GM12878 (cell line): Measurements from ENCODE around the gene TTC39C. TPM values are rescaled to one million over a fixed set of nuclear protein-coding genes. Genes with fewer than 3 reads are reported as not detected.

ENCODE experiments used
- ATAC-seq: fragments of 200-7000 bp; cut with Tn5 transposase; 3 replicates; pipeline ENCODE4 v1.9.1; 2020; ENCODE audit warnings: mild to moderate bottlenecking, moderate library complexity
- BruUV-seq: library from RNA; stranded (reverse); fragments of 400-500 nt; replicated peaks from 2 replicates; lab custom pipeline; 2021; lab: Mats Ljungman, UMichigan
- CTCF ChIA-PET: fragments of 300-600 bp; sonication (Branson Sonifier 250); formaldehyde crosslinking; extraction: SDS; loops from one replicate; lab custom pipeline; 2021; ENCODE audit warnings: inconsistent platforms; lab: Yijun Ruan, JAX
- POLR2A ChIA-PET: fragments of 350-600 bp; formaldehyde crosslinking; extraction: SDS; loops from one replicate; lab custom pipeline; 2021; ENCODE audit warnings: inconsistent platforms; lab: Charles Lee
- RAD21 ChIA-PET: fragments of 300-600 bp; sonication (Branson Sonifier 250); formaldehyde crosslinking; loops from one replicate; lab custom pipeline; 2023; ENCODE audit warnings: antibody characterized with exemption; ENCODE audit not compliant: unreplicated experiment; lab: Charles Lee
- SMC1A ChIA-PET: fragments of 300-600 bp; sonication (Branson Sonifier 250); formaldehyde crosslinking; loops from one replicate; lab custom pipeline; 2023; ENCODE audit not compliant: unreplicated experiment, uncharacterized antibody; lab: Charles Lee
- DNase-seq: peaks from one replicate; pipeline ENCODE4 v3.0.0-alpha.2; 2011; ENCODE audit warnings: low read depth, low spot score
- FAIRE-seq: peaks from 3 replicates; lab custom pipeline; 2011; peaks lifted over from hg19 to GRCh38; lab: Jason Lieb, UNC
- H2AFZ ChIP-seq: 2 replicates; pipeline ENCODE4 v1.6.0; 2011; ENCODE audit warnings: low read depth, low read length, control low read depth; ENCODE audit not compliant: control insufficient read depth
- H3K27ac ChIP-seq: 2 replicates; pipeline ENCODE4 v1.5.1; 2011; ENCODE audit warnings: control low read depth; ENCODE audit not compliant: control insufficient read depth, insufficient read depth
- H3K27me3 ChIP-seq, 2 experiments: replicated peaks in 1 of 2; 2 replicates each; pipeline versions ENCODE4 v1.6.0 to v1.6.1; 2011; ENCODE audit warnings: low read length in 1 of 2; ENCODE audit not compliant: control insufficient read depth in 2 of 2, insufficient read depth in 2 of 2
- H3K36me3 ChIP-seq, 2 experiments: 2 replicates each; pipeline ENCODE4 v1.5.1; 2011; ENCODE audit warnings: low read length in 1 of 2; ENCODE audit not compliant: control insufficient read depth in 2 of 2, insufficient read depth in 2 of 2
- H3K4me1 ChIP-seq: 2 replicates; pipeline ENCODE4 v1.6.1; 2011; ENCODE audit warnings: mild to moderate bottlenecking, low read length, moderate library complexity, mixed read lengths; ENCODE audit not compliant: control insufficient read depth, insufficient read depth
- H3K4me2 ChIP-seq: 2 replicates; pipeline ENCODE4 v1.6.0; 2011; ENCODE audit warnings: control low read depth; ENCODE audit not compliant: control insufficient read depth, insufficient read depth
- H3K4me3 ChIP-seq: fragments of 200-600 bp; sonication (generic); 2 replicates; pipeline ENCODE4 v1.5.1; 2016
- H3K79me2 ChIP-seq: 2 replicates; pipeline ENCODE4 v1.6.0; 2011; ENCODE audit warnings: low read length; ENCODE audit not compliant: control insufficient read depth, insufficient read depth
- H3K9ac ChIP-seq: 2 replicates; pipeline ENCODE4 v1.8.0; 2011; ENCODE audit warnings: low read length, control low read depth, mixed read lengths; ENCODE audit not compliant: control insufficient read depth, insufficient read depth
- H3K9me3 ChIP-seq: replicated peaks from 3 replicates; pipeline ENCODE4 v1.5.1; 2011; ENCODE audit warnings: mild to moderate bottlenecking, low read length; ENCODE audit not compliant: control insufficient read depth, insufficient read depth
- H4K20me1 ChIP-seq: 2 replicates; pipeline ENCODE4 v1.6.0; 2011; ENCODE audit not compliant: control insufficient read depth, insufficient read depth
- BACH1 ChIP-seq: fragments of 450-650 bp; IDR thresholded peaks from 2 replicates; pipeline ENCODE4 v1.6.1; 2017; ENCODE audit warnings: mild to moderate bottlenecking, borderline replicate concordance
- CHD2 ChIP-seq: IDR thresholded peaks from 2 replicates; pipeline ENCODE4 v1.6.1; 2011; ENCODE audit warnings: low read depth, low read length, improper control_type of control experiment, borderline replicate concordance
- MXI1 ChIP-seq: fragments of 150-350 bp; IDR thresholded peaks from 2 replicates; pipeline ENCODE4 v1.6.1; 2011; ENCODE audit warnings: low read depth, mild to moderate bottlenecking, inconsistent platforms, low read length, improper control_type of control experiment
- NFYA ChIP-seq: IDR thresholded peaks from 2 replicates; pipeline ENCODE4 v1.6.1; 2011; ENCODE audit warnings: low read depth, mild to moderate bottlenecking, low read length, improper control_type of control experiment, borderline replicate concordance
- PBX3 ChIP-seq: IDR thresholded peaks from 2 replicates; pipeline ENCODE4 v1.6.1; 2011; ENCODE audit warnings: mild to moderate bottlenecking, low read depth, low read length, moderate library complexity; ENCODE audit not compliant: insufficient replicate concordance
- RAD51 ChIP-seq: fragments of 450-650 bp; IDR thresholded peaks from 2 replicates; pipeline ENCODE4 v1.6.1; 2016; ENCODE audit warnings: moderate library complexity, mild to moderate bottlenecking, inconsistent platforms
- SMAD5 ChIP-seq: IDR thresholded peaks from 2 replicates; pipeline ENCODE4 v1.6.1; 2016; ENCODE audit warnings: antibody characterized with exemption, low read depth
- SMARCA5 ChIP-seq: fragments of 450-650 bp; IDR thresholded peaks from 2 replicates; pipeline ENCODE4 v1.6.1; 2017; ENCODE audit warnings: mild to moderate bottlenecking
- STAT3 ChIP-seq: IDR thresholded peaks from 2 replicates; pipeline ENCODE4 v1.6.1; 2011; ENCODE audit warnings: low read depth, low read length, improper control_type of control experiment
- TCF3 ChIP-seq: IDR thresholded peaks from 2 replicates; pipeline ENCODE4 v1.6.1; 2012; ENCODE audit warnings: low read depth, mild to moderate bottlenecking, low read length, borderline replicate concordance; ENCODE audit not compliant: insufficient read depth
- ZNF384 ChIP-seq: IDR thresholded peaks from 2 replicates; pipeline ENCODE4 v1.6.1; 2012; ENCODE audit warnings: low read depth, mild to moderate bottlenecking, low read length, improper control_type of control experiment, borderline replicate concordance
- ZZZ3 ChIP-seq: IDR thresholded peaks from 2 replicates; pipeline ENCODE4 v1.6.1; 2011; ENCODE audit warnings: low read depth; ENCODE audit not compliant: control insufficient read depth, insufficient read length
- WGBS: methylation state at CpG from one replicate; pipeline ENCODE4 v1.1.6; 2016; ENCODE audit warnings: low lambda C conversion rate; ENCODE audit not compliant: insufficient replicate concordance, insufficient coverage; ENCODE audit errors: missing lambda C conversion rate; 5-methylcytosine and 5-hydroxymethylcytosine counted together
- in situ Hi-C: fragments of 300-500 bp; cut with MboI; formaldehyde crosslinking; loops from 9 replicates; pipeline ENCODE4 v1.14.3; 2018; ENCODE audit warnings: mixed read lengths
- intact Hi-C: fragments of 100-400 bp; cut with micrococcal nuclease; formaldehyde crosslinking; loops from one replicate; pipeline ENCODE4 v1.14.2; 2022; ENCODE audit not compliant: unreplicated experiment
- polyA plus RNA-seq, 11 experiments: library from polyadenylated mRNA; depleted of rRNA in 4 of 11; unstranded in 6 of 11; stranded (reverse) in 5 of 11; fragments of >200 nt; fragmentation: Nextera tagmentation in 4 of 11; fragmentation: Illumina TruSeq in 1 of 11; extraction: Ambion mirVana in 4 of 11; extraction: Trizol in 1 of 11; gene quantifications; 1 replicate in 1 of 11; 2 replicates in 10 of 11; pipeline versions ENCODE4 v1.2.1 to v1.2.3, GENCODE V29; 2011 to 2016; ENCODE audit warnings: inconsistent platforms in 2 of 11, missing spikeins in 2 of 11, low read depth in 1 of 11
- total RNA-seq, 4 experiments: library from RNA; depleted of rRNA in 3 of 4; stranded (reverse); fragments of >200 nt in 3 of 4; fragmentation: Illumina TruSeq in 1 of 4; extraction: Trizol in 1 of 4; gene quantifications; 2 replicates each; pipeline versions ENCODE4 v1.2.1 to v1.2.3, GENCODE V29; 2013 to 2021
- TF ChIP-seq, protein P1 (sequence below): fragments of 150-350 bp; IDR thresholded peaks from 2 replicates; pipeline ENCODE4 v1.6.1; 2016; ENCODE audit warnings: low read depth, low read length
- TF ChIP-seq, protein P2 (sequence below): fragments of 450-650 bp; IDR thresholded peaks from 2 replicates; pipeline ENCODE4 v1.6.1; 2017; ENCODE audit warnings: mild to moderate bottlenecking, low read depth, inconsistent platforms; ENCODE audit not compliant: poor library complexity, severe bottlenecking
- TF ChIP-seq, protein P3 (sequence below): fragments of 450-650 bp; conservative IDR thresholded peaks from 2 replicates; pipeline ENCODE4 v1.6.1; 2017; ENCODE audit warnings: mild to moderate bottlenecking, moderate library complexity

Gene TTC39C
- total and polyA plus RNA-seq, 10 of the 15 experiments (the other 5 are each of a cell fraction or from before 2014, with no cell fraction given), result 21.1 to 91.0 (median 64.8) TPM

DNA sequence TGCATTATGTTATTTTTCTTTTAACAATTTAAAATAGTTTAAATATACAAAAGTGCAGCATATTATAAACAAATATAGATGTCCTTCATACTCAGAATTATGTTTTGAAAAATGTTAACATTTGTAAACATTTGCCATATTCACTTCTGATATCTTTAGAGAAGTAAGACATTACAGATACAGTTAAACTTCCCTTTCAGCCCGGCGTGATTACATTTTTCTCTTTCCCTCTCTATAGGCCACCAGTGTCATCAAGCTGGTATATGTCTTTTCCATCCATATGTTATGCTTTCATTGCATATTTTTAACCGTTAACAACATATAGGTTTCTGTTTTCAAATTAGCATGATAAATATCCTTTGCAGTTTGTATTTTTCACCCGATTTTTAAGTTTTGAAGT is 27.1 kb downstream of the TTC39C start:
- TF ChIP-seq CHD2, result no peak
- TF ChIP-seq, protein P1, sequence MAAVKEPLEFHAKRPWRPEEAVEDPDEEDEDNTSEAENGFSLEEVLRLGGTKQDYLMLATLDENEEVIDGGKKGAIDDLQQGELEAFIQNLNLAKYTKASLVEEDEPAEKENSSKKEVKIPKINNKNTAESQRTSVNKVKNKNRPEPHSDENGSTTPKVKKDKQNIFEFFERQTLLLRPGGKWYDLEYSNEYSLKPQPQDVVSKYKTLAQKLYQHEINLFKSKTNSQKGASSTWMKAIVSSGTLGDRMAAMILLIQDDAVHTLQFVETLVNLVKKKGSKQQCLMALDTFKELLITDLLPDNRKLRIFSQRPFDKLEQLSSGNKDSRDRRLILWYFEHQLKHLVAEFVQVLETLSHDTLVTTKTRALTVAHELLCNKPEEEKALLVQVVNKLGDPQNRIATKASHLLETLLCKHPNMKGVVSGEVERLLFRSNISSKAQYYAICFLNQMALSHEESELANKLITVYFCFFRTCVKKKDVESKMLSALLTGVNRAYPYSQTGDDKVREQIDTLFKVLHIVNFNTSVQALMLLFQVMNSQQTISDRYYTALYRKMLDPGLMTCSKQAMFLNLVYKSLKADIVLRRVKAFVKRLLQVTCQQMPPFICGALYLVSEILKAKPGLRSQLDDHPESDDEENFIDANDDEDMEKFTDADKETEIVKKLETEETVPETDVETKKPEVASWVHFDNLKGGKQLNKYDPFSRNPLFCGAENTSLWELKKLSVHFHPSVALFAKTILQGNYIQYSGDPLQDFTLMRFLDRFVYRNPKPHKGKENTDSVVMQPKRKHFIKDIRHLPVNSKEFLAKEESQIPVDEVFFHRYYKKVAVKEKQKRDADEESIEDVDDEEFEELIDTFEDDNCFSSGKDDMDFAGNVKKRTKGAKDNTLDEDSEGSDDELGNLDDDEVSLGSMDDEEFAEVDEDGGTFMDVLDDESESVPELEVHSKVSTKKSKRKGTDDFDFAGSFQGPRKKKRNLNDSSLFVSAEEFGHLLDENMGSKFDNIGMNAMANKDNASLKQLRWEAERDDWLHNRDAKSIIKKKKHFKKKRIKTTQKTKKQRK, result no peak
- no peak for TF ChIP-seq SMAD5
- no peak for TF ChIP-seq MXI1
- no peak for TF ChIP-seq ZNF384
- no peak for TF ChIP-seq TCF3
- TF ChIP-seq, protein P2, sequence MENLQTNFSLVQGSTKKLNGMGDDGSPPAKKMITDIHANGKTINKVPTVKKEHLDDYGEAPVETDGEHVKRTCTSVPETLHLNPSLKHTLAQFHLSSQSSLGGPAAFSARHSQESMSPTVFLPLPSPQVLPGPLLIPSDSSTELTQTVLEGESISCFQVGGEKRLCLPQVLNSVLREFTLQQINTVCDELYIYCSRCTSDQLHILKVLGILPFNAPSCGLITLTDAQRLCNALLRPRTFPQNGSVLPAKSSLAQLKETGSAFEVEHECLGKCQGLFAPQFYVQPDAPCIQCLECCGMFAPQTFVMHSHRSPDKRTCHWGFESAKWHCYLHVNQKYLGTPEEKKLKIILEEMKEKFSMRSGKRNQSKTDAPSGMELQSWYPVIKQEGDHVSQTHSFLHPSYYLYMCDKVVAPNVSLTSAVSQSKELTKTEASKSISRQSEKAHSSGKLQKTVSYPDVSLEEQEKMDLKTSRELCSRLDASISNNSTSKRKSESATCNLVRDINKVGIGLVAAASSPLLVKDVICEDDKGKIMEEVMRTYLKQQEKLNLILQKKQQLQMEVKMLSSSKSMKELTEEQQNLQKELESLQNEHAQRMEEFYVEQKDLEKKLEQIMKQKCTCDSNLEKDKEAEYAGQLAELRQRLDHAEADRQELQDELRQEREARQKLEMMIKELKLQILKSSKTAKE, result no peak
- no peak for TF ChIP-seq STAT3
- no peak for TF ChIP-seq ZZZ3
- TF ChIP-seq, protein P3, sequence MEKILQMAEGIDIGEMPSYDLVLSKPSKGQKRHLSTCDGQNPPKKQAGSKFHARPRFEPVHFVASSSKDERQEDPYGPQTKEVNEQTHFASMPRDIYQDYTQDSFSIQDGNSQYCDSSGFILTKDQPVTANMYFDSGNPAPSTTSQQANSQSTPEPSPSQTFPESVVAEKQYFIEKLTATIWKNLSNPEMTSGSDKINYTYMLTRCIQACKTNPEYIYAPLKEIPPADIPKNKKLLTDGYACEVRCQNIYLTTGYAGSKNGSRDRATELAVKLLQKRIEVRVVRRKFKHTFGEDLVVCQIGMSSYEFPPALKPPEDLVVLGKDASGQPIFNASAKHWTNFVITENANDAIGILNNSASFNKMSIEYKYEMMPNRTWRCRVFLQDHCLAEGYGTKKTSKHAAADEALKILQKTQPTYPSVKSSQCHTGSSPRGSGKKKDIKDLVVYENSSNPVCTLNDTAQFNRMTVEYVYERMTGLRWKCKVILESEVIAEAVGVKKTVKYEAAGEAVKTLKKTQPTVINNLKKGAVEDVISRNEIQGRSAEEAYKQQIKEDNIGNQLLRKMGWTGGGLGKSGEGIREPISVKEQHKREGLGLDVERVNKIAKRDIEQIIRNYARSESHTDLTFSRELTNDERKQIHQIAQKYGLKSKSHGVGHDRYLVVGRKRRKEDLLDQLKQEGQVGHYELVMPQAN, result no peak
- no peak for TF ChIP-seq BACH1
- TF ChIP-seq PBX3, result no peak
- TF ChIP-seq NFYA, result no peak
- TF ChIP-seq RAD51, result no peak
- no peak for TF ChIP-seq SMARCA5
- H3K9me3 ChIP-seq, result no peaks in the 10 kb centered on the region
- H3K4me2 ChIP-seq, result no peak overlapping the region
- in situ Hi-C loops, result no loop called here
- RAD21 ChIA-PET, result no interaction called here
- peaks cover 62% of the 10 kb centered on the region for H3K79me2 ChIP-seq
- SMC1A ChIA-PET, result interaction anchor here (0.7 to 1.5 kb wide), 6 partner anchors 12 to 31 kb away, joined by 3 to 6 read pairs (median 3); no protein-coding TSS in a partner anchor
- no peaks in the 10 kb centered on the region for H3K4me1 ChIP-seq
- 96% methylated on average over 4 of the region's 4 CpGs for WGBS
- POLR2A ChIA-PET, result interaction anchor here (1.3 kb wide), 1 partner anchor 9 kb away, joined by 3 read pairs; no protein-coding TSS in a partner anchor
- peaks cover 0 to 3% of the 10 kb centered on the region in 2 experiments; a peak in 3 of 4 replicates for H3K36me3 ChIP-seq
- no peak overlapping the region for H3K9ac ChIP-seq
- H4K20me1 ChIP-seq, result peaks cover 2% of the 10 kb centered on the region; the same call in 1 of the 2 replicates
- ATAC-seq (no peak), FAIRE-seq (no peak), DNase-seq (no peak)
- intact Hi-C loops, result no loop called here
- no peaks in the 10 kb centered on the region for H3K27me3 ChIP-seq
- CTCF ChIA-PET, result interaction anchor here (1.0 kb wide), 2 partner anchors 9 to 21 kb away, joined by 3 to 5 read pairs; no protein-coding TSS in a partner anchor
- no TSS peak for BruUV-seq
- no peak overlapping the region for H3K4me3 ChIP-seq
- H2AFZ ChIP-seq, result no peak overlapping the region
- no peak overlapping the region for H3K27ac ChIP-seq
